H1 (cell line): ENCODE data around the gene CLEC18B. TPM values are rescaled to one million over a fixed set of nuclear protein-coding genes. Genes with fewer than 3 reads are reported as not detected.

Experiments used
- BACH1 ChIP-seq: IDR thresholded peaks from 2 replicates; pipeline ENCODE4 v1.6.1; 2012; ENCODE audit warnings: low read length, improper control_type of control experiment
- CHD2 ChIP-seq: IDR thresholded peaks from 2 replicates; pipeline ENCODE4 v1.6.1; 2012; ENCODE audit warnings: low read length, improper control_type of control experiment
- CHD7 ChIP-seq: fragments of 300-600 bp; sonication (generic); IDR thresholded peaks from 2 replicates; pipeline ENCODE4 v1.7.1; 2012; ENCODE audit warnings: low read length, moderate library complexity, mild to moderate bottlenecking, inconsistent platforms; ENCODE audit not compliant: insufficient replicate concordance
- POLR2A ChIP-seq, 2 experiments: IDR thresholded peaks; 1 replicate in 1 of 2; 2 replicates in 1 of 2; pipeline ENCODE4 v1.6.1; 2011; ENCODE audit warnings: low read depth in 2 of 2, low read length in 2 of 2, mild to moderate bottlenecking in 2 of 2; ENCODE audit errors: control extremely low read depth in 1 of 2
- polyA plus RNA-seq, 7 experiments: library from polyadenylated mRNA; depleted of rRNA in 3 of 7; stranded (reverse) in 5 of 7; unstranded in 2 of 7; fragments of >200 nt in 5 of 7; fragments of 200-250 nt in 2 of 7; gene quantifications; 1 replicate in 5 of 7; 2 replicates in 1 of 7; 4 replicates in 1 of 7; pipeline versions ENCODE4 v1.2.1 to v1.2.3, GENCODE V29; 2011 to 2013; ENCODE audit warnings: missing spikeins in 2 of 7, mixed read lengths in 2 of 7
- total RNA-seq: library from RNA; stranded (reverse); fragmentation: NEBNext Ultra II Directional; extraction: Animal tissue kit (Norgen Biotek cat#: 25700); gene quantifications from 2 replicates; pipeline ENCODE4 v1.2.1, GENCODE V29; 2021

The CLEC18B gene
- total and polyA plus RNA-seq, 2 of the 8 experiments (the other 6 are each of a cell fraction or from before 2014, with no cell fraction given): 0.11 TPM; not detected in 1

DNA sequence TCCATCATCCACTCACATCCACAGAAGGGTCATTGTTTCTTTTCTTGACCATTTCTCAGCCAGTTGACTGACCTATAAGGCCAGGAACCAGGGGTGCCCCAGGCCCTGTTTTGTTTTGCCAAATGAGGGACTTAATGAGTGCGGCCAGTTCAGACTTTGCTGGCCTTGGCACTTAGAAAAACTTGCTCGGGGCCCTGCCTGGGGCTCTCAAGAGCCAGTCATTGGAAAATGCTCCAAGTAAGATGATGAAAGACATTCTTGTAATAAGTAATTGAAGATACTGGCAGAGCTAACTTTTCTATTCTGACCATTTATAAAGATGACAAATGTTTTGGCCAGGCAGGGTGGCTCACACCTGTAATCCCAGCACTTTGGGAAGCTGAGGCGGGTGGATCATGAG is 29.0 kb upstream of the CLEC18B start (continued):
- TF ChIP-seq CHD7 (no peak), BACH1 (no peak), CHD2 (no peak), POLR2A (IDR thresholded peaks at IDR 0.05; ENCODE audit: control extremely low read depth in 1 of 2, low read depth in 2 of 2, low read length in 2 of 2) (no peak)
